Stimulated activated CD8-positive, alpha-beta memory T cell treated with anti-CD3 and anti-CD28 coated beads, Interleukin-15, amount 100 ng/mL, for 24 hours (primary cell): ENCODE data around the gene SLC24A3.

Experiments used
- DNase-seq: peaks from one replicate; pipeline ENCODE4 v3.0.0-alpha.2; 2020; ENCODE audit warnings: low read depth

The SLC24A3 gene

DNA sequence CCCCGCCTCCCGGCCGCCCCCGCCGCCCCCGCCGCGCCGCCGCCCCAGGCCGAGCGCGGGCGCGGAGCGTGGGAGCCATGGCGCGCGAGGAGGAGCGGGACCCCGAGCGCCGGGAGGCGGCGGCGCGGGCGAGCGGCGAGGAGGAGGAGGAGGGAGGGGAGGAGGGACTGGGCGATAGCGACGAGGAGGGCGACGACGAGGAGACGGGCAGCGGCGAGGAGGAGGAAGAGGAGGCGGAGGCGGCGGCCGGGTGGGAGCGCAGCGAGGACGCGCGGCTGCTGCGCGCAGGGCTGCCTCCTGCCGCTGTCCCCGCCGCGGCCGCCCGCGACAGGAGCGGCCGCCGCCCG is at the start of gene SLC24A3:
SLC24A3 (plus strand) TSS at position 174 of the 347 bp plus-strand sequence.
- DNase-seq: no peak

DNA sequence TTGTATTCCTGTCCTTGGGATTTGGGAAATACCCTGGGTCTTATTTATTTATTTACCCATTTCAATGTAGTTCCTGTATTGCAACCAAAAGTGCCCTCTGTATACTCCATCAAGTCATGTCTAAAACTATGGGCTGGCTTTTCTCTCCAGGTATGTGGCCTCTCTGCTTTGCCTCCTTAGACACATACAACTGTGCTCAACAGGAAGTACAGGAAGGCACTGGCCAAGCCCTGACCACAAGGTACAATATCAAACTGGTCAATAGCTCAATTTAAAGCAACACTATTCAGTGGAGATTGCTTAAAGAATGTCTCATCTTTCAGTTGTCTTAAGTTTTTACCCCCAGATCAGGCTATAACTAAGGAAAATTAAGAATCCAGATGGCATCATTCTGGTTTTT is 42.3 kb upstream of the SLC24A3 start:
- no peak for DNase-seq

DNA sequence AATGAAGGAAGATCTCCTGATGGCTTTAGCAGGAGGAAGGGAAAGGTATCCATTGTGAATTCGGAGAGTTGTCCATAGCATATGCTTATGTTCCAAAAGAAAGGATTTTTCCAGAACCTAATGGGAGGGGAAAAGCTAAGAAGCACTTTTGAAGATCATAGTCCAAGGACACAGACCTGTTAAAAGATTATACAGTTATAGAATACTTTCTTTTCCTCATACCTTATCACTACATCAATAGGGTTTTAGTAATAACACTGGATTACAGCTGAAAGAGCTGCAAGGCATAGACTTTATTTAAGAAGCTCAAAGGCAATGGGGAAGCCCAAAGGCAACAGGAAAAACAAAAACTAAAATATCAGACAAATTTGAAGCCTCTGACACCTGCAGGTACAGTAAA is 39.8 kb upstream of the SLC24A3 start:
- DNase-seq: no peak

DNA sequence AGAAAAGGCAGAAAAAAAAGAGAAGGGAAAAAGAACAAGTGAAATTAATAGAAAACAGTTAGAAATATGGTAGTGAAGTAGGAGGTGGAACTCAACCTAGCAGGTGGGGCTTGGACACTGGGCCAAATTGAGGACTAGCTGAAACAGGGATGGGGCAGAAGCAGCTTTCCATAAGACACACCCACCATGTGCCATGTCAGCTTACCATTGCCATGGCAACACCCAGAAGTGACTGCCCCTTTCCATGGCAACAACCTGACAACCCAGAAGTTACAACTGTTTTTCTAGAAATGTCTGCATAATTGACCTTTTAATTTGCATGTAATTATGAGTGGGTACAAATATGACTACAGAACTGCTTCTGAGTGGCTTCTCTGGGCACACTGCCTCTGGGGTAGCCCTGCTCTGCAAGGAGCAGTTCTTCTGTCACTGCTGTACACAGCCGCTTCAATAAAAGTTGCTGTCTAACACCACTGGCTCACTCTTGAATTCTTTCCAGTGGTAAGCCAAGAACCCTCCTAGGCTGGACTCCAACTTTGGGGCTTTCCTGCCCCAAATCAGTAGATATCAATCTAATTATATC is 35.9 kb upstream of the SLC24A3 start:
- no peak for DNase-seq

DNA sequence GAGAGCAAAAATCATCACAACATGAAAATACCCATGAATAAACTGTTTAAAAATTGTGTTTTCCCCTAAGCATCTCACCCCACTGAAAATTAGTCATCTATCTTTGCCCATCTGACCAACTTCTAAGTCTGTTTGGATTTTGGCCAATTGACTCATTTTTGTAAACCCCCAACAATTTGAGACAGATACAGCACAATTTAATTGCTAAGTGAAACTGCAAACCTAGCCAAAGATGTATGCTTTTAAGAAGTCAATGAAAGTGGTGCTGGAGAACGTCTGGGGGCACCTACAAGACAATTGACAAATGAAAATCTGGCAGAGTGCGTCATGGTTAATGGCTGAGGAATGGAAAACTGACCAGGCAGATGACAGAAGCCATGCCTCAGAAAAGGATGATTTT is 30.9 kb upstream of the SLC24A3 start:
- DNase-seq: no peak

DNA sequence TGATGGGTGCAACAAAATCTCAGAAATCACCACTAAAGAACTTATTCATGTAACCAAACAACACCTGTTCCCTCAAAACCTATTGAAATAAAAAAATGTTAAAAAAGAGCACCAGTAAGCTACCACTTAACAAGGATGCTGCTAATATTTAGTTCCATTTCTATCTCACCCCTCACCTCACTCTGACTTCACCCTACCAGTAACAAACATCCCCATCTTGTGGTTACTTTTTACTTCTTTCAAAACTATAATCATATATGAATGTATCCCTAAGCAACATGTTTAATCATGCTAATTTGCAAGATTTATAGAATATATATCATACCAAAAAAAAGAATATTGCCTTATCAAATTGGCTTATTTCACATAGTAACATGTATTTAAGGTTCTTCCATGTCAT is 27.4 kb upstream of the SLC24A3 start:
- no peak for DNase-seq

DNA sequence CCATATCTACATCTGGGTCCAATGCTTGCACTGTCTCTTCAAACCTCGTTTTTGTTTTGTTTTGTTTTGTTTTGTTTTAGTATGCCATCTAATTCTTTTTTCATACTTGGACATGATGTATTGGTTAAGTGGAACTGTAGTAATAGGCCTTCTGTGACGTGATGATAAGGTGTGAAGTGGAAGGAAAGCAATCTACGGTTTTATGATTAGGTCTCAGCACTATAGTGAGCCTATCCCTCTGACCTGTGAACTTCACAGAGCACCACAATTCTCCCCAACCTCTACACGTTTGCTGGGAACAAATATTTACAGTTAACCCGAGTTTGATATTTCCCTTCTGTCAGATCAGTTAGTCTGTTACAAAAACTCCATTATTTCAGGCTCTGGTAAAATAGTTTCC is 19.1 kb upstream of the SLC24A3 start:
- no peak for DNase-seq

DNA sequence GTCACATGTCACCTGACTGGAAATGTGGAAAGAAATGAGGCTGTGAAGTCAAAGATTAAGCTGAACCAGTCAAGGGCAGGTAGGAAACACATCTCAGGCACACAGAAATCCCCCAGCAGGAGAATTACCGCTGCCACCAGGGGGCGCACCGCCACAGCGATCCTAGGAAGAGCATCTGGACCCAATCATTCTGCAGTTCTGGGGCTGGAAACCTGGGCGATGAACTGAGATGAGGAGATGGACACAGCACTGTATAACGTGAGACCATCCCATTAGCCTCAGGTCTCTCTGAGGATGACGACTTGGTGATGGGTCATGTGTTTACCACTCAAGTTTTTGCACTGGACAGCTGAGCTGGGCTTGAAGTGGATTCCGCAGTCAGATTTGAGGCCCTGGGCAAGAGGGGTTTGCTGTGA is 6.5 kb upstream of the SLC24A3 start:
- DNase-seq: peak; percentile 63

DNA sequence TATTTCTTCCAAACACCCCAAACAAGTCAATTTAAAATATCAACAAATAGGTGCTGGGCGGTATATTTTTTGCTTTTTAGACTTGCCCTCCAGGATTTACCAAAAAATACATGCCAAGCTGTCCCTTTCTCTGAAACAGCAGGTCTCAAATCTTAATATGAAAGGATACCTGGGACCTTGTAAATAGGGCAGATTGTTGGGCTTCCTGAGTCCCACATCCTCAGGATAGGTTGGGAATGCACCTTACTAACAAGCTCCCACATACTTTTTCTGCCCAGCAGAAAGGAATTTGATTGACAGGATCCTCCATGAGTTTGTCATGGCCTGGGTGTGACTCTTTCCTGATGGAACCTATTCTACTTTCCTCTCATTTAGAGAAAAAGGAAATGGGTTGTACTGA is 4.9 kb upstream of the SLC24A3 start:
- no peak for DNase-seq

DNA sequence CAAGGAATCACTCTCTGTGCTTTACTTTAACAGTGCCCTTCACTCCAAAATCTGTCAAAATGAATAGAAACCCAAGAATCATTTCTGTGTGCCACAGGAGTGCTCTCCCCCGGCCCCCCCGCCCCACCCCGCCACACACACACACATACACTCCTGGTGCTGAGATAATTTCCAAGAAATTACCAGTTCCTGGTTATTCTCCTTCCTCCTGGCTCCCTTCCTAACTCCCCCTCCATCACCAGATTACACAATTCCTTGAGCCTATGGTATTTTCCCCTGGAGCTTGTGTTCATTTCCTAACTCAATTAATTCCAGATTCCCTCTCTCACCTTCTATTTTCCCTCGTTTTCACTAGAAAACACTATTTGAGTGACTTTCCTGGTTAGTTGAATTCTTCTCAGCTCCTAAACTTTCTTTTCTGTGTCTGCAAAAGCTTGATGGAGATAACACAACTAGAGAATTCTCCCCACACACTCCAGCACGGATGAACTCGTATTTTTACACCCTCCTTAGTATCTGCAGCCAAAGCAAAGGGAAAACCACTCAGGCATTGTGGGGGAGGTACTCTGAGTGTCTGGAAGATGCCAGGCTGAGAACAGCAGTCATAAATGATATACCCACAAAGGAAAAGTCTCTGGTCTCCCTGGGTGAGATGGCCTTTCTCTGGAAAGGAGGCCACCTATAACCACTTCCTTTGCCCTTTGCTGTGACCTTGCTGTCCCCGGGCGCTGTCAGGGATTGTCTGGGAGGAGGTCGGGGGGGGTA is 1.9 kb upstream of the SLC24A3 start:
- DNase-seq: no peak

DNA sequence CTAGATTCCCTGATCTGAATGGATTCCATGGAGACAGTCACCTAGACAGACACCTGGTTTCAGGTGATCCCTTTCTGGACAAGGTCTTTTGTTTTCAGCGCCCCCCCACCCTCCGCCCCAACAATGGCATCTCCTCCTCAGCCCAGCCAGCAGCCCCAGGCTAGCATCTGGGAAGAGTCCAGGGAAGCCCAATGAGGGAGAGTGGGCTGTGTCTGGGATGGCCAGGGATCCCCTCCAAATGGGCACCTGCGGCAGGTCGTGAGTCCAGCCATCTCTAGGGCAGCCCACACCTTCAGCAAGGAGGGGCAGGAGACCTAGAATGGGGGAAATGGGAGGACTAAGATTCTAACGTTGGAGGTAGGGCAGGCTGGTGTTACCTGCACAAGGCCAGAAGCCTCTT is 1.2 kb upstream of the SLC24A3 start:
- no peak for DNase-seq

DNA sequence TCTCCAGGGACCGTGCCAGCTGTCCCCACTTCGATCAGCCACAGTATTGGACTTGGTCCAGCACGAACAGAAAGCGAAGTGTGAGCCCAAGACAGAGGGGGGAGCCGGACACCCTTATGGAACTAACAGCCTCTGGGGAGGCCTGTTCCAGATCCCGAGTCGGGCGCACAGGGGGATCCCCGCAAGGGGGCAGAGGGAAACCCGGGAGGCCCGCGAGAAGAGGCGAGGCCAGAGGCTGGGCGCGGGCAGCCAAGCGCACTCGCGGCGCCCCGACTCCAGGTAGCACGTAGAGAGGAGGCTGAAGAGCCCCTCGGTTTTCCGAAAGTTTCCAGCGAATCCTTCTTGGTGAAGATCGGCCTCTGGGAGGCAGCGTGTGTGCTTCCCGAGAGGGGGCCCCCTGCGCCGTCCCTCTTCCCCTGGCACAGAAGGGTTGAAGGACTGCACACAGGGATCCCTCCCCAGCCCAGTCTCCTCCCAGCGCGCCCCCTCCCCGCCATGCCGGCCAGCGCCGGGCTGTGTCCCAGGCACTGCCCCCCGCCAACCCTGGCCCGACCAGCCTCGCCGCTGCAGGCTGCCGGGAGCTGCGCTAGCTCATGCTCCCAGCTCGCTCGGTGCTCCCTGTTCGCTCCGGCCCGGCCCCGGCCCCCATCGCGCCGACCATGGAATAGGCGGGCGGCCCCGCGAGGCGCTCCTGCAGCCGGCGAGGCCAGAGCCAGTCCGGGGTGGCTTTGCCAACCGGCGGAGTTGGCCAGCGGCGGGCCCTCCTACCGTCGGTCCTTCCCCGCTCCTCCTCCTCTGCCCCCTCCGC is 577 bp upstream of the SLC24A3 start:
- DNase-seq: no peak

DNA sequence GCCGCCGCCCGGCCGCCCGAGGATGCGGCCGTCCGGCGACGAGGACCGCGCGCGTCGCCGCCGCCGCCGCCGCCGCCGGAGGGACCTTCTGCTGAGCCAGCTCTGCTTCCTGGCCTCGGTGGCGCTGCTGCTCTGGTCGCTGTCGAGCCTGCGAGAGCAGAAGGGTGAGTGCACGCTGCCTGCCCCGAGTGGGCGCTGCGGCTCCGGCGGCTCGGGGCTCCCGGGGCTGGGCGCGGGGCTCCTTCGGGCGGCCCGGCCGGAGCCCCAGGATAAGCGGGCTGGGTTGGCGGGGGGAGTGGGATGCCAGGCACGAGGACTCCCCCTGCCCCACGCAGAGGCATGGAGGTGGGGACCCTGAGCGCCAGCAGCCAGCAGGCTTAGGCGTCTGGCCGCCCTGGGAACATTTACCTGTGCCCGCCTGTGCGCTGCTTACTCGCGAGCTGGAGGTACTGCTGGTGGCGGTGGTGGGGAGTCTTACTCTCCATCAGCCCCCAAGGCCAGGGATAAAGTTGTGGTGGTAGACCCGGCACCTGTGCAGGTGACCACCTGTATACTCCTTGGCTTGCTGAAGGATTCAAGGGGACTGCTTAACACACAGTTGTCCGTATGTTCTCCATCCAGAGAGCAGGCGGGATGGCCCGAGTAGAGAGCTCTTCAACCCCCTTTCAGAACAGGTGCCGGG is 520 bp downstream of the SLC24A3 start:
- DNase-seq: no peak

DNA sequence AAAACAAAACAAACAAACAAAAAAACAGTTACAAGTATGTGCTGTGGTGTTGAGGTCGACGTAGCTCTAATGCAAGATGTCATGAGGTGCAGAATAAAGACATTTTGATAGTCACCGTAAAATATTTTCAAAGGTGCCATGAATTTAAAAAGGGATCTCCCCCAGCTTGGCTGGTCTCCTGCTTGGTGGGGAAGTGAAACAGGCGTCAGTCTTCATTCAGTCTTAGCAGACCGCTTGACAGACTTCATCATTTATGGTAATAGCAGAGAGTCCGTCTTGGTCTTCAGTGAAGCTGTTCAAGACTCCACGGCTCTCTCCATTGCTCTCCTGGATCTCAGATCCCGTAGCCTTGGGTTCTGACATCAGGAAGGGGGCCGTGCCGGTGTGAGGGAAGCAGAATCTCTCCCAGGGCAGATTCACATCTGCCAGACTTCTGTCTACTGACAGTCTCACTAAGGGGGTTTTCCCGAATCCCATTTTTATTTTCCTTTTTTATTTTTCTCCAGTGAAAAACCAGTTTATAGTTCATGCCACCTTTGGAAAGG is 1.6 kb downstream of the SLC24A3 start:
- DNase-seq: no peak

DNA sequence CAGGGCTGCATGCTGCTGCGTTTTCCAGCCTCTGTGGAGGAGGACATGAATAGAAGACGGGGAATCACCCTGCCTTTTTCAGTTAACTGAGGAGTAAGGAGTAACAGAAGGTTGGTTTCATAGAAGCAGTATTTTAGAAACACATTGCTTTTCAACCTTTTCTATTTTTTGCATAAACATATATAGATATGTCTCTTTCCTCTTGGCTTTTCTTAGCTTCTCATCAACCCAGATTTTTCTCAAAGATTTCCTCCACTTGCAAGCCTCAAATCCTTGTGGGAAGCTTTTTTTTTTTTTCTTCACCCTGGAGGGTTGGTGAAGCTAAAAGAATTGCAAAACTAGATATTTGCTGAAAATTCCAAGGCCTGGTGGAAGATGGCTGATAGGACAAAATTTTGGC is 6.0 kb downstream of the SLC24A3 start:
- no peak for DNase-seq

DNA sequence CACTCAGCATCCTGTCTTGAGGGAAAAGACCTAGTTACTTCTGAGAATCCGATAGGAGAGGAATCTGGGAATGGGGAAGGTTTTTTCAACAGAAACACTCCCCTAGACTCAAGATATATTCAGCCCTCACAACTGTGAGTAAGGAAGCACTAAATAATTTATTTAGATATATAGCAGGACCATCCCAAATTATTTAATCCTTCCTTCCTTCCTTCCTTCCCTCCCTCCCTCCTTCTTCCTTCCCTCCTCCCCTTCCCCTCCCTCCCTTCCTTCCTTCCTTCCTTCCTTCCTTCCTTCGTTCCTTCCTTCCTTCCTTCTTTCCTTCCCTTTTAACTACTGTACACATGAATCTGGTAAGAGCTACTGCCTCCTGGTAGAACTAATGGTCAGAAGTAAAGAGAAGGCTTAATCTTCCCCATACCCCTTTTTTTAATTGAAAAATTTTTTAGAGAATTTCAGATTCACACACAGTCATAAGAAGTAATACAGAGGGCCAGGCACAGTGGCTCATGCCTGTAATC is 10.1 kb downstream of the SLC24A3 start:
- DNase-seq: no peak

DNA sequence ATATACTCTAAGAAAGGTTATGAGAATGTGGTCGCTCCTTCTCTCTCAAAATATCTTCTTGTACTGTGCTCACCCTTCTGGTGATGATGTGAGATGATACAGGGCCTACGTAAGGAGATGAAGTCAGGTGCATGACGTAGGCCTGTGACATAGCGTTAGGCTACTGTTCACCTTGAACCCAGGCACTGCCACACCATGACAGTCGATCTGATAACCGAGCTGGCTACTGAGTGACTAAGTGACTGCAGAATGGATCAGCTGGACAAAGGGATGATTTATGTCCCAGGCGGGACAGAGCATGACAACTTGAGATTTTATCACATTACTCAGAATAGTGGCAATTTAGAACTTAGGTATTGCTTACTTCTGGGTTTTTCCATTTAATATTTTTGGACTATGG is 11.2 kb downstream of the SLC24A3 start:
- DNase-seq: no peak

DNA sequence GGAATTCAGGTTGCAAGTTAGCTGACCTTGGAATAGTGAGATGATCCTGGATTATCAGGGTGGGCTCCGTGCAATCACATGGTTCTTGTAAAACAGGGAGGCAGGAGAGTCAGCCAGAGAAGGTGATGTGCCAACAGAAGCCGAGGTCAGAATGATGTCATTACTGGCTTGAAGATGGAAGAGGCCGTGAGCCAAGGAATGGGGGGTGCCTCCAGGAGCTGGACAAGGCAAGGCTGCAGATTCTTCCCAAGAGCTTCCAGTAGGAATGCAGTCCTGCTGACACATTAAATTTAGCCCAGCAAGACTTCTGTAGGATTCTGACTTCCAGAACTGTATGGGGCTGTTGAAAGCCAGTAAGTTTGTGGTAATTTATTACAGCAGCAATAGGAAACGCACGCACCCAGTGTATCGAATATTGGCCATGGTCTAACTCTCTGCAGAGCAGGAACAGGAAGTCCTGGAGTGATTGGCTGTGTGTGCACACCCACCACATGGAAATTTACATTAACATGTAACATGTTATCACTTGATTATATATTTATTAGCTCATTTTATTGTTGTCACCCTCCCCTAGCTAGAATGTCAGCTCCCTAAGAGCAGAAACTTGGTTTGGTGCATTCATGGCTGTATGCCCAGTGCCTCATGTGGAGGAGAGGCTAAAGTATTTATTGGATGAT is 19.1 kb downstream of the SLC24A3 start:
- DNase-seq: no peak

DNA sequence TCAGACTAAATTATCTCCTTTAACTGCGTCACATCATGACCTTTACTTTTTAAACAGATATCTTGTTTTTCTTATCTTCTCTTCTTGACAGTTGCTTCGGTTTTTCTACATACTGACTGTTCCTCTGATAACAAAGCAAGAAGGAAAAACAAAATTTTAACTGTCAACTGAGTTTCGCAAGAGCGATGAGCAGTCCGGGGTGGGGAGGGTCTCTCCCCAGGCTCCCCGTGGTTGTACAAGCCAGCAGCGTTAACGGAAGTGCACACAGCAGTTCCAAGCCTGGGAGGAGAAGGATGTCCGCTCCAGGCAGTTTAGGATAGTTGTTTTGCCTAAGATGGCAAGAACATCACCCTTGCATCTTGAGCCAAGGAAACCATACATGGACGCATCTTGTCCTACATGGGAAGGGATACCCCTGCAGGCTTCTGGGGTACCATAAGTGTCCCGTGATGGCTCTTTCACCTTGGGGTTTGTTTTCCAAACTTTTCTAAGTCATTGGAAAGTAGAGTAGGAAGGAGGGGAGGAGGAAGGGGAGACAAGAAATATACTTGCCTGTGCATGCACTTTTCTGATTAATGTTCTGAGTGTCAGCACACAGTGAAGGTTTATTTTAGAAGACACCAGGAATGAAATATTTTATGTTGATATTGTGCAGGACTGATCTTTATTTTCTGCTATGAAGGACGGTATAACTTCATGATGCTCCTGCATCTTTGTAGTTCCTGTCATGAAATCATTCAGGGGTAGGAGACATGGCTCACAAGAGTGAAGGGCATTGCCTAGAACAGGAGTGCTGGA is 20.8 kb downstream of the SLC24A3 start:
- DNase-seq: no peak

DNA sequence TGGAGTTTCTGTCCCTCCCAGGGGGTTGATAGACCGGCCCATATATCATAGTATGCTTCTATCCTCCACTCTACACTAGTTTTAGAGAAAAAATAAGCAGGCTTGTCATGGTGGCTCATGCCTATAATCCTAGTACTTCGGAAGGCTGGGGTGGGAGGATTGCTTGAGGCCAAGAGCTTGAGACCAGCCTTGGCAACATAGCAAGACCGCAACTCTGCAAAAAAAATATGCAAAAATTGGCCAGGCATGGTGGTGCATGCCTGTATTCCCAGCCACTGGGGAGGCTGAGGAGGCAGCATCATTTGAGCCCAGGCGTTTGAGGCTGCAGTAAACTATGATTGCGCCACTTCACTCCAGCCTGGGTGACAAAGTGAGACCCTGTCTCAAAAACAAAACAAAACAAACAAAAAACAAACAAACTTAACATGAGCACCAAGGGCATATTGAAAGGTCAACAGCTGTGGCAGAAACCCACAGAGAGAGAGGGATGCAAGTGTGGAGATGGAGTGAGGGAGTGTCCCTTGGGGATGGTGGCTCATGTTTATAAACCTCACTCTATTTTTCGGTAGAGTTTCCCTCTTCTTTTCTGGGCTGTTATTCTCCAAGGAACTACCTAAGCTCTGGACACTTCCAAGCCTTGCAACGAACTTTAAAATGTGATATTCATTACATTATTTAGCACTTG is 24.1 kb downstream of the SLC24A3 start:
- no peak for DNase-seq
